ENCODE measurements around the gene VKORC1L1.
"Not testable (repeated sequence)": the region's sequence is repeated elsewhere in the genome, so short reads cannot be mapped to it uniquely, and the experiment has no call there.

VKORC1L1 gene

GRCh38 chr7:65889722-65890121 is 16.8 kb downstream of the VKORC1L1 start:
- not testable (repeated sequence) for H3K9ac ChIP-seq (ENCODE audit: low read depth, low read length); H3K9me3 ChIP-seq (ENCODE audit: control insufficient read depth, insufficient read depth, low read length); H3K4me1 ChIP-seq (ENCODE audit: control insufficient read depth, insufficient read depth, low read length); H3K27me3 ChIP-seq (ENCODE audit: control insufficient read depth, insufficient read depth, low read length); H3K4me3 ChIP-seq (ENCODE audit: low read depth, low read length); H3K36me3 ChIP-seq (ENCODE audit: control insufficient read depth, insufficient read depth, low read length)

- Histone ChIP-seq H3K9me3 (ENCODE audit: control insufficient read depth, insufficient read depth, low read length) (no peaks in the 10 kb centered on the region), H3K4me3 (ENCODE audit: low read depth, low read length) (no peak overlapping the region), H3K9ac (ENCODE audit: low read depth, low read length) (no peak overlapping the region), H3K36me3 (ENCODE audit: control insufficient read depth, insufficient read depth, low read length) (peaks cover 3% of the 10 kb centered on the region), H3K4me1 (ENCODE audit: control insufficient read depth, insufficient read depth, low read length) (no peaks in the 10 kb centered on the region), H3K27me3 (ENCODE audit: control insufficient read depth, insufficient read depth, low read length) (no peaks in the 10 kb centered on the region)
Measured at GRCh38 chr7:65892161-65892560, 19.3 kb downstream of the VKORC1L1 start.

GRCh38 chr7:65892835-65893234 is 20.0 kb downstream of the VKORC1L1 start:
- H3K36me3 ChIP-seq (ENCODE audit: control insufficient read depth, insufficient read depth, low read length), result peaks cover 3% of the 10 kb centered on the region
- no peaks in the 10 kb centered on the region for H3K4me1 ChIP-seq (ENCODE audit: control insufficient read depth, insufficient read depth, low read length)
- no peak overlapping the region for H3K9ac ChIP-seq (ENCODE audit: low read depth, low read length)
- H3K4me3 ChIP-seq (ENCODE audit: low read depth, low read length), result no peak overlapping the region
- H3K27me3 ChIP-seq (ENCODE audit: control insufficient read depth, insufficient read depth, low read length), result no peaks in the 10 kb centered on the region
- H3K9me3 ChIP-seq (ENCODE audit: control insufficient read depth, insufficient read depth, low read length), result no peaks in the 10 kb centered on the region

- no peaks in the 10 kb centered on the region for H3K4me1 ChIP-seq (ENCODE audit: control insufficient read depth, insufficient read depth, low read length)
- no peak overlapping the region for H3K4me3 ChIP-seq (ENCODE audit: low read depth, low read length)
- H3K36me3 ChIP-seq (ENCODE audit: control insufficient read depth, insufficient read depth, low read length), result peaks cover 3% of the 10 kb centered on the region
- no peak overlapping the region for H3K9ac ChIP-seq (ENCODE audit: low read depth, low read length)
- no peaks in the 10 kb centered on the region for H3K9me3 ChIP-seq (ENCODE audit: control insufficient read depth, insufficient read depth, low read length)
- H3K27me3 ChIP-seq (ENCODE audit: control insufficient read depth, insufficient read depth, low read length), result no peaks in the 10 kb centered on the region
Measured at GRCh38 chr7:65896279-65896870, 23.5 kb downstream of the VKORC1L1 start.

- not testable (repeated sequence) for H3K9ac ChIP-seq (ENCODE audit: low read depth, low read length); H3K36me3 ChIP-seq (ENCODE audit: control insufficient read depth, insufficient read depth, low read length); H3K4me1 ChIP-seq (ENCODE audit: control insufficient read depth, insufficient read depth, low read length); H3K9me3 ChIP-seq (ENCODE audit: control insufficient read depth, insufficient read depth, low read length); H3K27me3 ChIP-seq (ENCODE audit: control insufficient read depth, insufficient read depth, low read length); H3K4me3 ChIP-seq (ENCODE audit: low read depth, low read length)
Measured at GRCh38 chr7:65897289-65897688, 24.4 kb downstream of the VKORC1L1 start.

DNA sequence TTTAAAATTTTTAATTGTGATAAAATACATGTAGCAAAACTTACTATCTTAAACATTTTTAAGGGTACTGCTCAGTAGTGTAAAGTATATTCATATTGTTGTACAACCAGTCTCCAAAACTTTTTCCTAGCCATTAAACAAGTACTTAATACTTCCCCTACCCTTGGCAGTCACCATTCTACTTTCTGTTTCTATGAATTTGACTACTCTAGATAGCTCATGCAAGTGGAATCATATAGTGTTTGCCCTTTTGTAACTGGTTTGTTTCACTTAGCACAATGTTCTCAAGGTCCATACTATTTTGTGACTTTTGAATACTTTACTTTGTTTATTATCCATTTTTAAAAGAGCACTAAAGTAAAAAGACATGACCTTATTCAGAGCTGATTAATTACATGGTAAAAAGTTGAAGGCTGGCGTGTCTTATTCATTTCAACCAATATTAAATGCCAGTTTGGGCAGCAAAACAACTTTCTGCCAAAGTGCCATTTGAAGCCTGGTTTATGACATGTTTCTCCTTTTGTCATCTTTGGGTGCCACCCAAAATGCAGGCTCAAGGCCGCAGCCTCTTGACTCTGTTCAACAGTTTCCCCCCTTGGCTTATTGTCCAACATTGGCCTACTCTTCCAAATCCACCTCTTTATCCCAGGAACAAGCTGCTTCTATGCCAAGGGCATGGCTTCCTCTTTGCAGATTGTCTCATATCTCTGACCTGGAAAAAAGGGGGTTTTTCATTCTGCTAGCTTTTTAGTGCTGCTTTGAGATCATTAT is 26.0 kb downstream of the VKORC1L1 start:
- not testable (repeated sequence) for H3K9me3 ChIP-seq (ENCODE audit: control insufficient read depth, insufficient read depth, low read length); H3K9ac ChIP-seq (ENCODE audit: low read depth, low read length); H3K36me3 ChIP-seq (ENCODE audit: control insufficient read depth, insufficient read depth, low read length); H3K4me1 ChIP-seq (ENCODE audit: control insufficient read depth, insufficient read depth, low read length); H3K4me3 ChIP-seq (ENCODE audit: low read depth, low read length); H3K27me3 ChIP-seq (ENCODE audit: control insufficient read depth, insufficient read depth, low read length)

DNA sequence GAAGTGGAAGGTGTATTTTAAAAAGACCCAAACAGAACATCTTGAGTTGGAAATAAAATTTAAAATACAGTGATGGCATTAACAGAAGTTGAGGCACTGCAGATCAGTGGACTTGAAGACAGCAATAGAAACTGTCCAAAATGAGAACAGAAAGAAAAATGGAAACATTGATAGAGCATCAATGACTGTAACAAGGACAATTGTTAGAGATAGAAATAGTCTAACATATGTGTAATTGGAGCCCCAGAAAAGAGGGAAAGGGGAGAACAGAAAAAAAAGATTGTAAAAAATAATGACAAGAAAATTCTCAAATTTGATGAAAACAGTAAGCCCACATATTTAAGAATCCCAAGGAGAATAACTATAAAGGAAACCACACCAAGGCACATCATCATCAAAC is 29.4 kb downstream of the VKORC1L1 start:
- Histone ChIP-seq H3K27me3 (ENCODE audit: control insufficient read depth, insufficient read depth, low read length) (no peaks in the 10 kb centered on the region), H3K4me1 (ENCODE audit: control insufficient read depth, insufficient read depth, low read length) (no peaks in the 10 kb centered on the region)

DNA sequence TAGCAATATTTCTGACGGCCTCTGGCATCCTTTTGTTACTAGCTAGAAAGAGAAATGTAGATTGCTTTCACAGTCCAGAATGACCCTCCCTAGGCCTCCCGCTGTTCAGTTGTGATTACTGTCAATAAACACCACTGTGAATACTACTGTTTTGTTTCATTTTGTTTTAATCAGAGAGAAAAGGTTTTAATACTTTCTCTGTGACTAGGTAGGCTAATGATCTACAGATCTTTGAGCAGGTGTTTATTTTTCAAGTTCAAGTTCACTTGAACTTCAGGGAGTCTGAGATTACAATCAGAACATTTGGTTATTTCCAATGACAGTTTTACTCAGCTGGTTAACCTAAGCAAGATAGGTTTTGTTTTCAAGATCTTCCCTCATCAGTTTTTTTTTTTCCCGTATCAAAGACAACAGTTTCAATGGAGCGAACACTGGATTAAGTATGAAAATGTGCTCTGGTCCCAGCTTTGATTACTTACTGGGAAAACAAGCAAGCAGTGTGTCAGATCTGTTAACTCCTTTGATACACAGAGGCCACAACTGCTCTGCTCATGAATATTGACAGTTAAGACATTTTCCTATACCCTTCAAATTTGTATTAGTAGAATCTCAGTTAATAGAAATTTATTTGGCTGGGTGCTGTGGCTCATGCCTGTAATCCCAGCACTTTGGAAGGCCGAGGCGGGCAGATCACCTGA is 34.8 kb downstream of the VKORC1L1 start:
- Histone ChIP-seq H3K4me1 (ENCODE audit: control insufficient read depth, insufficient read depth, low read length) (peaks cover 7% of the 10 kb centered on the region), H3K4me3 (ENCODE audit: low read depth, low read length) (no peak overlapping the region), H3K9me3 (ENCODE audit: control insufficient read depth, insufficient read depth, low read length) (no peaks in the 10 kb centered on the region), H3K9ac (ENCODE audit: low read depth, low read length) (no peak overlapping the region), H3K27me3 (ENCODE audit: control insufficient read depth, insufficient read depth, low read length) (no peaks in the 10 kb centered on the region), H3K36me3 (ENCODE audit: control insufficient read depth, insufficient read depth, low read length) (no peaks in the 10 kb centered on the region)

More for the DNA sequence above, 29.4 kb downstream of the VKORC1L1 start:
- no peaks in the 10 kb centered on the region for H3K36me3 ChIP-seq (ENCODE audit: control insufficient read depth, insufficient read depth, low read length)
- no peaks in the 10 kb centered on the region for H3K9me3 ChIP-seq (ENCODE audit: control insufficient read depth, insufficient read depth, low read length)
- H3K4me3 ChIP-seq (ENCODE audit: low read depth, low read length), result no peak overlapping the region
- no peak overlapping the region for H3K9ac ChIP-seq (ENCODE audit: low read depth, low read length)

DNA sequence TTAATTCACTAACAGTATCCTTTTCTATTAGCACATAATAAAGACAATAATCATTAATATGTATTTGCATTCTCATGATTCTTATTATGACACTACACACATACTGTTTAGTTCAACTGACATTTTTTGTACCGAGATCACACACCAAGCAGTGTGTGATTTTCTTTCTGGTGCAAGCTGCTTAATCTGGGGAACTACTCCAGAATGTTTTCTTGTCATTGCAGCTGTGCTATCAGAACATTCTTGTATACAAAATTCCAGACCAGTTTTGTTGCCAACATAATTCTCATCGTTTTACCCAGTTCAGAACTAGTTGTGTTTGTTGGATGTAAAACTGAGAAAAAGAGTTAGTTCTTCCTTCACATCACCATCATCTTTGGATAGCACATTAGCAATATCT is 37.4 kb downstream of the VKORC1L1 start:
- H3K36me3 ChIP-seq (ENCODE audit: control insufficient read depth, insufficient read depth, low read length), result no peaks in the 10 kb centered on the region
- H3K27me3 ChIP-seq (ENCODE audit: control insufficient read depth, insufficient read depth, low read length), result no peaks in the 10 kb centered on the region
- H3K9me3 ChIP-seq (ENCODE audit: control insufficient read depth, insufficient read depth, low read length), result no peaks in the 10 kb centered on the region

DNA sequence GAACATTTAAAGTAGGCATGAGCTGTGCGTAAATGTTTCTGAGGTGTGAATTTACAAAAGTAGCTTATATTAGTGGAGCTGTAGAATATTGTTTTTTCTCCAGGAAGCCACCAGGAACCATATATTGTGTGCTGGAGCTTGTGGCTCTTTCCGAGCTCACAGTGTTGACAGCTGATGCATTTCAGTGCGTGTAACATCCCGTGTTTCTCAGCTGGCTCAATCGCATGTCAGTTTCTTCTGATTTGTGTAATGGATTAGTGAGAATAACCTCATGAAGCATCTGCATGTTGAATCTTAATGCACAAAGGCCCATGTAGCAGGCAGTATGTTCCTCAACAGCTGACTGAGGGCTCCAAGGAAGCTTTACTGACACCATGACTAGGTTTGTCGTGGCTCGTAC is 39.4 kb downstream of the VKORC1L1 start:
- Histone ChIP-seq H3K4me1 (ENCODE audit: control insufficient read depth, insufficient read depth, low read length) (peaks cover 7% of the 10 kb centered on the region), H3K36me3 (ENCODE audit: control insufficient read depth, insufficient read depth, low read length) (no peaks in the 10 kb centered on the region), H3K9me3 (ENCODE audit: control insufficient read depth, insufficient read depth, low read length) (no peaks in the 10 kb centered on the region), H3K9ac (ENCODE audit: low read depth, low read length) (no peak overlapping the region), H3K4me3 (ENCODE audit: low read depth, low read length) (no peak overlapping the region), H3K27me3 (ENCODE audit: control insufficient read depth, insufficient read depth, low read length) (no peaks in the 10 kb centered on the region)

More for the DNA sequence above, 37.4 kb downstream of the VKORC1L1 start:
- Histone ChIP-seq H3K4me3 (ENCODE audit: low read depth, low read length) (no peak overlapping the region), H3K4me1 (ENCODE audit: control insufficient read depth, insufficient read depth, low read length) (peaks cover 7% of the 10 kb centered on the region), H3K9ac (ENCODE audit: low read depth, low read length) (no peak overlapping the region)

DNA sequence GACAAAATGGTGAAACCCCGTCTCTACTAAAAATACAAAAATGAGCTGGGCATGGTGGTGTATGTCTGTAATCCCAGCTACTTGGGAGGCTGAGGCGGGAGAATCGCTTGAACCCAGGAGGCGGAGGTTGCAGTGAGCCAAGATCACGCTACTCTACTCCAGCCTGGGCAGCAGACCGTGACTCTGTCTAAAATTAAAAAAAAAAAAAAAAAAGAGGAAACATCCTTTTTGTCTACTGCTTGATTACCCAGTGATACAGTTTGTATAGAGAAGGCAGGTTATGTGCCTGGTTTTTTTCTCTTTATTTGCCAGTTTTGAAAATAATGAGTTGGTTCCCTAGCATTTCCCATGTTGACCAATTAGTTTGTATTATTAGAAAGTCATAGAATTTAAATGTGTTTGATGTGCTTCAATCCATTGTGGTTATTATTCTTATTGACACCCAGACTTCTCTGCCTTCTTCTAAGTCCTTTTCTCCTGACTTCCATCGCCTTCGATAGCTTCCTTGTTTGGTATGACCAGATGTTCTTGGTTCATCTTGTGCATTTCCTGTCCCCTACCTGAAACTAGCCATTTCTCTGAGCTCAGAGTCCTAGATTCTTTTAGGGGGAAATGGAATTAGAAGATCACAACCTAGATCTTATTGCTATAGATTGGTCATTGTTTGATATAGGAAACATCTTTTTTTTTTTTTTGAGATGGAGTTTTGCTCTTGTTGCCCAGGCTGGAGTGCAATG is 43.2 kb downstream of the VKORC1L1 start:
- H3K36me3 ChIP-seq (ENCODE audit: control insufficient read depth, insufficient read depth, low read length), result no peaks in the 10 kb centered on the region
- H3K4me3 ChIP-seq (ENCODE audit: low read depth, low read length), result no peak overlapping the region
- H3K4me1 ChIP-seq (ENCODE audit: control insufficient read depth, insufficient read depth, low read length), result no peaks in the 10 kb centered on the region

More for the DNA sequence above, 43.2 kb downstream of the VKORC1L1 start:
- Histone ChIP-seq H3K9me3 (ENCODE audit: control insufficient read depth, insufficient read depth, low read length) (no peaks in the 10 kb centered on the region), H3K9ac (ENCODE audit: low read depth, low read length) (no peak overlapping the region), H3K27me3 (ENCODE audit: control insufficient read depth, insufficient read depth, low read length) (no peaks in the 10 kb centered on the region)

Data from iPS-15b (cell line).